Endodermal cell (in vitro differentiated cells): Measurements from ENCODE around the gene ERFL. TPM values are rescaled to one million over a fixed set of nuclear protein-coding genes. Genes with fewer than 3 reads are reported as not detected.

Experiments
- DNase-seq: peaks from one replicate; pipeline ENCODE4 v3.0.0-alpha.2; 2017
- H3K27ac ChIP-seq: 2 replicates; pipeline ENCODE4 v1.5.1; 2013; ENCODE audit warnings: mild to moderate bottlenecking, low read depth, low read length, moderate library complexity
- H3K27me3 ChIP-seq: 2 replicates; pipeline ENCODE4 v1.6.1; 2013; ENCODE audit warnings: mild to moderate bottlenecking, low read length, moderate library complexity; ENCODE audit not compliant: insufficient read depth, control insufficient read depth, poor library complexity, severe bottlenecking
- H3K36me3 ChIP-seq: 2 replicates; pipeline ENCODE4 v1.7.0; 2013; ENCODE audit warnings: mild to moderate bottlenecking, low read length, moderate library complexity; ENCODE audit not compliant: control insufficient read depth, insufficient read depth
- H3K4me1 ChIP-seq: one replicate; pipeline ENCODE4 v1.7.0; 2013; ENCODE audit warnings: low read length; ENCODE audit not compliant: control insufficient read depth, insufficient read depth
- H3K4me3 ChIP-seq: 2 replicates; pipeline ENCODE4 v1.5.1; 2013; ENCODE audit warnings: mild to moderate bottlenecking, low read length, moderate library complexity
- H3K9ac ChIP-seq: 2 replicates; pipeline ENCODE4 v1.6.1; 2013; ENCODE audit warnings: mild to moderate bottlenecking, low read length, moderate library complexity; ENCODE audit not compliant: poor library complexity, severe bottlenecking; ENCODE audit errors: extremely low read depth
- H3K9me3 ChIP-seq: 2 replicates; pipeline ENCODE4 v1.6.1; 2013; ENCODE audit warnings: mild to moderate bottlenecking, low read length, moderate library complexity; ENCODE audit not compliant: control insufficient read depth
- H3K27ac Mint-ChIP-seq: 2 replicates; pipeline ENCODE4 v1.8.0; 2020; ENCODE audit warnings: mixed read lengths
- H3K27me3 Mint-ChIP-seq: 2 replicates; pipeline ENCODE4 v1.8.0; 2021; ENCODE audit warnings: mild to moderate bottlenecking, mixed read lengths; ENCODE audit not compliant: insufficient read depth
- H3K36me3 Mint-ChIP-seq: 2 replicates; pipeline ENCODE4 v1.8.0; 2020; ENCODE audit warnings: low read depth, mixed read lengths
- H3K4me1 Mint-ChIP-seq: 2 replicates; pipeline ENCODE4 v1.8.0; 2020; ENCODE audit warnings: mixed read lengths
- H3K4me3 Mint-ChIP-seq: 2 replicates; pipeline ENCODE4 v1.8.0; 2020; ENCODE audit warnings: mild to moderate bottlenecking, moderate library complexity, mixed read lengths
- H3K9me3 Mint-ChIP-seq: 2 replicates; pipeline ENCODE4 v1.8.0; 2020; ENCODE audit warnings: mild to moderate bottlenecking, mixed read lengths
- WGBS, 2 experiments: methylation state at CpG; one replicate each; pipeline versions ENCODE4 v1.1.5 to v1.1.7; 2013; ENCODE audit warnings: missing lambda C conversion rate in 2 of 2, mixed read lengths in 1 of 2; ENCODE audit not compliant: insufficient coverage in 1 of 2, insufficient read length in 1 of 2; 5-methylcytosine and 5-hydroxymethylcytosine counted together
- total RNA-seq, 2 donors: library from RNA; stranded (reverse); fragmentation: NEBNext Ultra II Directional in 1 of 2; extraction: Animal tissue kit (Norgen Biotek cat#: 25700) in 1 of 2; gene quantifications; 2 replicates in 1 of 2; 3 replicates in 1 of 2; pipeline ENCODE4 v1.2.1, GENCODE V29; 2021
- TF ChIP-seq, protein P1 (sequence below): fragments of 200-600 bp; sonication (generic); conservative IDR thresholded peaks from 2 replicates; pipeline ENCODE4 v1.5.0; 2021; ENCODE audit warnings: antibody characterized with exemption, mild to moderate bottlenecking

ERFL gene
- total RNA-seq, 2 donors from 2014 or later: 0.13 to 0.53 TPM

DNA sequence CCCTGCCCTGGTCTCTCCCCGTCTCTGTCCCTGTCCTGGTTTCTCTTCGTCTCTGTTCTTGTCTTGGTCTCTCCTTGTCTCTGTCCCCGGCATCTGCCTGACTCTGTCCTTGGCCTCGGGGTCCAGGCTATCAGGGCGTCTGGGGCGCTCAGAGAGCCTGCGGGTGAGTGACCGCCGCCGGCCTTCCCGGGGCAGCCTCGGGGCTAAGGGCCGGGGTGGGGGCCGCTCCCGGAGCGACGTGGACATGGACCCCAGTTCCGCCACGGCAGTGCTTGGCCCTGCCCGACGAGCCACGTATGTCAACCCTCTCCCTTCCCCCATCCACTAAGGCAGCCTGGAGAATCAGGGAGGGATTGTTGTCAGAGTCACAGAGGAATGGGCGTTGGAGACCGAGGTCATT is 30.4 kb downstream of the ERFL start:
- peaks cover 49% of the 10 kb centered on the region for H3K36me3 Mint-ChIP-seq
- H3K4me3 Mint-ChIP-seq: no peak overlapping the region
- DNase-seq: no peak
- H3K4me1 ChIP-seq: no peaks in the 10 kb centered on the region
- no peaks in the 10 kb centered on the region for H3K27me3 ChIP-seq
- WGBS, 2 experiments: 94 to 95% methylated on average over 5 to 18 of the region's 24 CpGs
- no peaks in the 10 kb centered on the region for H3K9me3 ChIP-seq
- H3K4me3 ChIP-seq: no peak overlapping the region
- H3K4me1 Mint-ChIP-seq: no peaks in the 10 kb centered on the region
- no peaks in the 10 kb centered on the region for H3K9me3 Mint-ChIP-seq
- no peak overlapping the region for H3K27ac Mint-ChIP-seq
- no peak overlapping the region for H3K9ac ChIP-seq
- H3K36me3 ChIP-seq: peaks cover 50% of the 10 kb centered on the region
- H3K27ac ChIP-seq: no peak overlapping the region
- TF ChIP-seq, protein P1, sequence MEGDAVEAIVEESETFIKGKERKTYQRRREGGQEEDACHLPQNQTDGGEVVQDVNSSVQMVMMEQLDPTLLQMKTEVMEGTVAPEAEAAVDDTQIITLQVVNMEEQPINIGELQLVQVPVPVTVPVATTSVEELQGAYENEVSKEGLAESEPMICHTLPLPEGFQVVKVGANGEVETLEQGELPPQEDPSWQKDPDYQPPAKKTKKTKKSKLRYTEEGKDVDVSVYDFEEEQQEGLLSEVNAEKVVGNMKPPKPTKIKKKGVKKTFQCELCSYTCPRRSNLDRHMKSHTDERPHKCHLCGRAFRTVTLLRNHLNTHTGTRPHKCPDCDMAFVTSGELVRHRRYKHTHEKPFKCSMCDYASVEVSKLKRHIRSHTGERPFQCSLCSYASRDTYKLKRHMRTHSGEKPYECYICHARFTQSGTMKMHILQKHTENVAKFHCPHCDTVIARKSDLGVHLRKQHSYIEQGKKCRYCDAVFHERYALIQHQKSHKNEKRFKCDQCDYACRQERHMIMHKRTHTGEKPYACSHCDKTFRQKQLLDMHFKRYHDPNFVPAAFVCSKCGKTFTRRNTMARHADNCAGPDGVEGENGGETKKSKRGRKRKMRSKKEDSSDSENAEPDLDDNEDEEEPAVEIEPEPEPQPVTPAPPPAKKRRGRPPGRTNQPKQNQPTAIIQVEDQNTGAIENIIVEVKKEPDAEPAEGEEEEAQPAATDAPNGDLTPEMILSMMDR: no peak
- no peaks in the 10 kb centered on the region for H3K27me3 Mint-ChIP-seq

DNA sequence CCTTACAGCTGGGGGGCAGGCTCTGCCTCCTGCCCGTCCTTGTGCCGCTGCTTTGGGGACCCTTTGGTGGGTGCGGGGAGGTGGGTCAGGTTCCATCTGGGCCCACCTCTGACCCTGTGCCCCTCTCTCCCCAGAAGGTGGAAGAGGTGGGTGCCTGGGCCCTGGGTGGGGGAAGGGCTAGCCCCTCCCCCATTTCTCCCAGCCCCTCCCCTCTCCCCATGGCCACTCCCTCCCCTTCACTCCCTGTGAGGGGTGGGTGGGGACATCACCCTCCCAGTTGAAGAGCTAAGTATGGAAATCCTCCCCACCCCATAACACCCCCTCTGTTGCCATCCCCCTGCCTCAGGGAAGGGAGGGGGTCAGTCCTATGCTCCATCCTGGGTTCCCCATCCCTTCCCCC is 31.1 kb downstream of the ERFL start:
- peaks cover 45% of the 10 kb centered on the region for H3K36me3 ChIP-seq
- H3K9ac ChIP-seq: no peak overlapping the region
- TF ChIP-seq, protein P1: no peak
- Mint-ChIP-seq H3K4me1 (no peaks in the 10 kb centered on the region), H3K27me3 (no peaks in the 10 kb centered on the region), H3K4me3 (no peak overlapping the region), H3K9me3 (no peaks in the 10 kb centered on the region), H3K27ac (no peak overlapping the region), H3K36me3 (peaks cover 44% of the 10 kb centered on the region)
- H3K9me3 ChIP-seq: no peaks in the 10 kb centered on the region
- no peaks in the 10 kb centered on the region for H3K4me1 ChIP-seq
- no peak for DNase-seq
- no peak overlapping the region for H3K4me3 ChIP-seq
- no peak overlapping the region for H3K27ac ChIP-seq
- WGBS, 2 experiments: 85 to 100% methylated on average over 2 of the region's 3 CpGs
- no peaks in the 10 kb centered on the region for H3K27me3 ChIP-seq

GRCh38 chr19:41896581-41896942 is 31.7 kb downstream of the ERFL start:
- Histone ChIP-seq H3K4me1 (no peaks in the 10 kb centered on the region), H3K27ac (no peak overlapping the region), H3K9ac (no peak overlapping the region), H3K27me3 (no peaks in the 10 kb centered on the region), H3K9me3 (no peaks in the 10 kb centered on the region), H3K36me3 (peaks cover 38% of the 10 kb centered on the region), H3K4me3 (no peak overlapping the region)
- Mint-ChIP-seq H3K36me3 (peaks cover 41% of the 10 kb centered on the region), H3K27me3 (no peaks in the 10 kb centered on the region), H3K4me3 (no peak overlapping the region), H3K27ac (no peak overlapping the region), H3K4me1 (no peaks in the 10 kb centered on the region), H3K9me3 (no peaks in the 10 kb centered on the region)
- 56% methylated on average over 1 of the region's 1 CpG; no CpG with 5 or more reads in 1 of the 2 experiments for WGBS, 2 experiments
- TF ChIP-seq, protein P1: no peak
- no peak for DNase-seq
